ENCODE data around the gene ZNF681. TPM values are rescaled to one million over a fixed set of nuclear protein-coding genes. Genes with fewer than 3 reads are reported as not detected.

The ZNF681 gene
- 0.78 and 0.80 TPM in 2 replicates for total RNA-seq

DNA sequence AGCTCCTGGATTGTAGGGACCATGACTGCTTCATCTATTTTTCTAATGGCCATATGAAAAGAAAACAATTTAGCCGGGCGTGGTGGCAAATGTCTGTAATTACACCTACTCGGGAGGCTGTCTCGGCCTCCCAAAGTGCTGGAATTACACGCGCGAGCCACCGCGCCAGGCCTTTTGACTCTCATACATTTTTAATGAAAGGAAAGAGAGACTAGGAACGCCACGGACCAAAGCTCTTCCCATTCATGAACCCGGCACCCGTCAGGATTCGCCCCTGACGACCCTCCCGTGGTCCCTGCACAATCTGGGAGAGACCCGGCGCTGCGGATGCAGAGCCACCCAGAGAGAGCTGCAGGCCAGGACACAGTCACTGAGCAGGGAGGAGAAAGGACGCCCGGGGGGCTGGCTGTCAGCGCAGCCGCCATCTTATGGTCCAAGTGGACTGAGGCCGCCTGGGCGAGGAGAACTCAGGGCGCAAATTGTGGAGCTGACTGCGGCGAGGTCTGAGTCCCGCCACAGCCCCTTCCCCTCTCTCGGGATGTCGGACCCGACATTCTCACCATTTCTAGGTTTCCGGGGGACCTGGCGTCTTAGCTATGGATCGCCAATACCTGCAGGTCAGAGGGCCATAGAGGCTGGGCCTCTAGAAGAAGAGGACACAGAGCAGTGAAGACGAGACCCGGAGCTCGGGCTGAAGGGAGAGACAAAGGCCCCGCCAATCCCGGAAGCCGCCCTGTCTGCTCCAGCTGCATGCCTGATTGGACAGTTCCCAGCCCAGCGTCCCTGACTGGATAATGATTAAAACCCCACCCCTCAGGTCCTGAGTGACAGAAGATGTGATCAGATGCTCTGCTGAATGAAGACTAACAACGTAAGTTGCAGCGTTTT lies at the start of gene ZNF681:
ZNF681 (minus strand) TSS at position 705 of the 888 bp plus-strand sequence; CDS start at position 563, 142 bp downstream.

Other genes starting within 250 kb of the ZNF681 start
- 4.1 and 5.8 TPM in 2 replicates for gene ZNF675, start 71.7 kb downstream of the ZNF681 start, total RNA-seq
- gene ZNF726, start 156.0 kb upstream of the ZNF681 start, total RNA-seq = 1.6 TPM in 2 replicates